HG03565 (cell line): ENCODE results near the gene GAB1.

Experiments used
- ATAC-seq: cut with Tn5 transposase; IDR thresholded peaks from one replicate; pipeline ENCODE4 v1.9.1; 2021; ENCODE audit warnings: mild to moderate bottlenecking, moderate library complexity; ENCODE audit not compliant: unreplicated experiment

GAB1 gene

DNA sequence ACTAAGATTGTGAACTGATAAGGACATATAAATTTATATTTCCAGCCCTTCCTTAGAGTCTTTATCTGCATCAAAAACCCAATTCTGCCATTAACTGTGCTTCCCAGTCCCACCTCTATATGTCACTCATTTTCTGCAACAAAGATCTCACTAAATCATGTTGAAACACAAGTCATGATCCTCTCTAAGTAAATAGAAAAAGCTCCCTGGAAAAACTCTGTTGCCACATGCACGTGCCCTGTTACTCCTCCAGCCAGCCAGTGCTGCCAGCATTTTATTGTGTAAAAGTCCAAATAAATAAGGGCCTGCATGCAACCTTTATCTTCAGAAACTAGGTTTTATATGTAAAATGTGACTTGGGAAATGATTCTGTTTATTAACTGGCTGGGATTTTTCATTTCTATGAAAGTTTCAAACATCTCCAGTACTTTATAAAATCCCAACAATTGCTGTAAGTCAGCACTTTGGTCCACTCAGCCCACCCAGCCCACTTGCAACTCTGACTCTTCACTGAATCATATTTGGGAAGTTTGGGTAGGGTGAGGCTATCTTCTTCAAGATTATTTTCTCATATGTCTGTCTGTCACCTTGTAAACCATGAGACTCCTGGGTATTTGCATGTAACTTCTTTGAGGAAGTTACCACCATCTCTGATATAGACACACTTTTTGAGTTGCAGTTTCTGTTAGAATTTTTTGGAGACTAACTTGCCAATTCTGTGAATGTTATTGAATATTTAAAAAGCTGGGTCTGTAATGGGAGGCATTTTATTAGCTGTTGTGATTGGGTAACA lies 136.9 kb downstream of the GAB1 start:
- peak; percentile 69 for ATAC-seq

DNA sequence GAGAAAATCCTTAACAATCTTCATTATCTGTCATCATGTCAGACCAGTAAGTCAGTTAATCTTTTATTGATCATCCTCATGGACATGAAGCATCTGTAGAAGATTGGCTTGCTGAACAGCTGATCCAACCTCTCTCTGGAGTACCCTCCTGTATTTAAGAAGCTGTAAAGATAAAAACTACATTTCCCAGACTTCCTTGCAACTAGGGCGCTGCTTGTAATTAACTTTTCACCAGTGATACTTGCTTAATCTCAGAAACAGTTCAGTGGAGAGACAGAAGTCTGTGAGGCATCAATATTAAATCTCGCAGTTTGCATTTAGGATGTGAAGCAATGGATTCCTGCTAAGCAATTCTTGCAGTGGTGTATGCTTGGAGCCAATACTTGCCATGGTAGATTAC lies 140.8 kb downstream of the GAB1 start:
- ATAC-seq, result no peak

DNA sequence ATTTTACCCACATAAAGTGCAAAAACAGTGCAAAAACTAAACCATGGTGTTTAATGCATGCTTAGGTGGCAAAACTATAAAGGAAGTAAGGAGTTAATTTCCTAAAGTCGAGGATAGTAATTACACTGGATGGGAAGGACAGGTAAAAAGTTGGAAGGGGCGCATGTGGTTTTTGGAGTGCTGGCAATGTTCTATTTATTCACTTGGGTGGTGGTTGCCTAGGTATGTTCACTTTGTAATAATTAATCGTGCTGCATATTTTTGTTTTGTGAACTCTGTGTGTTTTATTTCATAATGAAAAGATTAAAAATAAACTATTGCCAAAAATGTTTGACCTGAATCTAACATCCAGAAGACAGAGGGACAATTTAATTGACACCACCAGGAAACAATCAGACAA lies 144.7 kb downstream of the GAB1 start:
- no peak for ATAC-seq

DNA sequence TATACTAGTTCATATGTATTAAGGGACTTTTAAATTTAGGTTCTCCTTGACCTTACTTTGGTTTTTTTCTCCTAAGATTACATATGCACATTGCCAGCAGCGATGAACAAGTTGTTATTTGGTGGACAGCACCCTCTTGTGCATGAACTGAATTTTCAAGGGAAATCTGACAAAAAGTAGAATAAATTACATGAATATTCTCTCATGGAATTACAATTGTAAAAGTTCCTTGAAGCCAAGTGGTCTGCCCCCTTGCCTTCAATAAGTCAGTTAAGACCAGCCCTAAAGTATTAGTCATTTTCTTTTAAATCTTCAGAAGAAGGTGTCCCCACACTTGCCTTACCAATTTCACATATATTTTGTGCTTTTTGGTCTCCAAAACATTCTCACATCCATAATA lies 146.2 kb downstream of the GAB1 start:
- ATAC-seq, result peak; percentile 79

DNA sequence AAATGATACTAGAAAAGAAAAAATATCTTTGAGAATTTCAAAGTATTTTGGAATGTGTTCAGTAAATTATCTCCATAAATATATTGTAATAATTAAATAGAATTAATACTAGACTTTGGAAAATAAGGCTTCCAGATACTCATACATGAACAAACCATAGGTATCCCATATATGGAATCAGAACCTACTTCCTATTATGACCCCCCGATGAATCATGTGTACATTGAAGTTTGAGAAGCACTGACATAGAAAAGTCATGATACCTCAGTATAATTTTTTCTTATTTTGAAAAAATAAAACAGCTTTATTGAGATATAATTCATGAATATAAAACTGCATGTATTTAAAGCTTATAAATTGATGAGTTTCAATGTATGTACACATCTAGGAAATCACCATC lies 149.6 kb downstream of the GAB1 start:
- no peak for ATAC-seq

DNA sequence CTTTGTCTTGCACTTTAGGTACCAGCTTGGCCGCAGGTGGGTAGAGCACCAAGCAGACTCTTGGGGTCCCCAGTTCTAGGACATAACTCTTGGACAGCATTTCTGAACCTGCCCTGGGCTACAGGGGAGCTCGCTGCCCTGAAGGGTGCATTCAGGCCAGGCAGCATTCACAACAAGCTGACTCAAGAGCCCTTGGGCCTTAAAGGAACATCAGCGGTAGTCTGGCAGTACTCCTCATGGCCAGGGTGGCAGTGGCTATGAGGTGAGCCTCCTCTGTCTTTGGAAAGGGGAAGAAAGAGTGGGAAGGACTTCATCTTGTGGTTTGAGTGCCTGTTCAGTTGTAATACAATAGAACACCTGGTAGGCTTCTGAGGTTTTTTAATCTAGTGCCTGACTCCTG lies 152.0 kb downstream of the GAB1 start:
- no peak for ATAC-seq

DNA sequence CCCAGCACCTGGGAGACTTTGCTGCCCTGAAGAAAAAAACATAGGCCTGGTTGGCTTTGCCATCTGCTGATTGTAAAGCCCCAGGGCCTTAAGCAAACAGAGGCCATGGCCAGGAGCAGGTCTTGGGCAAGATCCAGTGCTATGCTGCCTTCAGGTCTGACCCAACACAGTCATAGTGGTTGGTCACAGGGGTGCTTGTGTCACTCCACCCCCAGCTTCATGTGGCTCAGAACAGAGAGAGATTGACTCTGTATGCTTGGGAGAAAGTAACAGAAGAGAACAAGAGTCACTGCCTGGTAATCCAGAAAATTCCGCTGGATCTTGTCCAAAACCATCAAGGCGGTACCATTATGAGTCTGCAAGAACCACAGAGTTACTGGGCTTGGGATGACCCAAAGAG lies 152.4 kb downstream of the GAB1 start:
- ATAC-seq, result no peak

DNA sequence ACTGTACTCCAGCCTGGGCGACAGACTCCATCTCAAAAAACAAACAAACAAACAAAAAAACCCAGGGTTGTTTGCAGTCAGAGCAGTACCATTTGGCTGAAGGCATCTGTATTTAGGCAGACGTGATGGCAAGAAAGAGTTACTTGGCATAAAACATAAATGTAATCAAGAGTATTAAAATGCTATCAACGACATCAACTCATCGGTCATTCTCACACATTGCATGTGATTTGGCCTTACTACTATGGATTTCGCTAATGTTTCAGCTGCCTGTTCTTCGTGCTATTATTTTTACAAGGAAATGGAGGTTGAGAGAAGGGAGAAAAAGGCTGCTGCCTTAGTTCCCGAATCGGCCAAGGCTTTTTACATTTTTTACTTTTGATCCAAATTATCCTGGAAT lies 161.3 kb downstream of the GAB1 start:
- ATAC-seq, result no peak

DNA sequence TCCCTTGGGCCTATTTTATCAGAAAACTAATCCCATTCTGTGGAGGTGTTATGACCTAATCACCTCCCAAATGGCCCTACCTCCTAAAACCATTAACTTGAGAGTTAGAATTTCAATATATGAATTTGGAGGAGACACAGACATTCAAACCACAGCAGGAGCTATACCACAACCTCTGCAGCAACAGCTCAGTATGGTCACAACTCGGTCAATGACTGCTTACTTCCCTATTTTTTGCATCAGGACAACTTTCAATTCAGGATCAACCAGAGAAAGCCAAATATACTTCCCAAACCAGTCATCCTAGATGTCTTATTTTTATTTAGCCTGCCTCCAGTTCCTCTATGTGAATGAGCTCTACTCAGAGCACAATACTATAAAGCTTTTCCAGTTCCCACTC lies 165.6 kb downstream of the GAB1 start:
- no peak for ATAC-seq

DNA sequence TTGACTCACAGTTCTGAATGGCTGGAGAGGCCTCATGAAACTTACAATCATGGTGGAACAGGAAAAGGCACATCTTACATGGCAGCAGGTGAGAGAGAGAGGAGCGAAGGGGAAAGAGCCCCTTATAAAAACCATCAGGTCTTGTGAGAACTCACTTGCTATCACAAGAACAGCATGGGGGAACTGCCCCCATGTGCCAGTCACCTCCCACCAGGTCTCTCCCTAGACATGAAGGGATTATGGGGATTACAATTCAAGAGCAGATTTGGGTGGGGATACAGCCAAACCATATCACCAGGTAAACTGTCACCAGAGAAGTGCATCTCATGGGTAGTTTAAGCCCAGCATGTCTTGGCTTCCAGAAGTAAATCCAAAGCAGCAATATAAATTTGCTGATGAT lies 169.4 kb downstream of the GAB1 start:
- no peak for ATAC-seq

DNA sequence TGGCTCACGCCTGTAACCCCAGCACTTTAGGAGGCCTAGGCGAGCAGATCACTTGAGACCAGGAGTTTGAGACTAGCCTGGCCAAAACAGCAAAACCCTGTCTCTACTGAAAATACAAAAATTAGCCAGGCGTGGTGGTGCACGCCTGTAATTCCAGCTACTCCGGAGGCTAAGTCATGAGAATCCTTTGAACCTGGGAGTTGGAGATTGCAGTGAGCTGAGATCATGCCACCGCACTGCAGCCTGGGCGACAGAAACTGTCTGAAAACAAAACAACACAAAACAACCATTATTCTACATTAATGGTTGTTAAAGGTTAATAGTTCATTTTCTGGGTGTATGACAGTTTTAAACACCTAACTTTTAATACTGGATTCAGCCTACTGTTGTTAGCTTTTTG lies 175.2 kb downstream of the GAB1 start:
- ATAC-seq, result no peak

DNA sequence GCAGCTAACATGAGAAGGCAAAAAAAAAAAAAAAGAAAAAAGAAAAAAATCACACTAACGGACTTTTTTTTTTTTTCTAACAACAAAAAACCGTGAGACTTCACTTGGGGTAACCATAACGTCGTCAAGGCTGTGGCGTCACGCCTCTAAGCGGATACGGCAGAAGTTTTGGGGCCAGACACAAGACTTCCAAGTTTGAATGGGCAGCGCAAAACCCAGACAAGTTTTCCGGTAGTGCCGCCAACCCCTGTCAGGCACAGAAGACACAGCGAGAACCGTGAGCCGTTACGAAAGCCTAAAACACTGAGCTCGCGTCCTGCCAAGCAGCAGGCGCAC lies 176.3 kb downstream of the GAB1 start:
- peak; percentile 33 for ATAC-seq

DNA sequence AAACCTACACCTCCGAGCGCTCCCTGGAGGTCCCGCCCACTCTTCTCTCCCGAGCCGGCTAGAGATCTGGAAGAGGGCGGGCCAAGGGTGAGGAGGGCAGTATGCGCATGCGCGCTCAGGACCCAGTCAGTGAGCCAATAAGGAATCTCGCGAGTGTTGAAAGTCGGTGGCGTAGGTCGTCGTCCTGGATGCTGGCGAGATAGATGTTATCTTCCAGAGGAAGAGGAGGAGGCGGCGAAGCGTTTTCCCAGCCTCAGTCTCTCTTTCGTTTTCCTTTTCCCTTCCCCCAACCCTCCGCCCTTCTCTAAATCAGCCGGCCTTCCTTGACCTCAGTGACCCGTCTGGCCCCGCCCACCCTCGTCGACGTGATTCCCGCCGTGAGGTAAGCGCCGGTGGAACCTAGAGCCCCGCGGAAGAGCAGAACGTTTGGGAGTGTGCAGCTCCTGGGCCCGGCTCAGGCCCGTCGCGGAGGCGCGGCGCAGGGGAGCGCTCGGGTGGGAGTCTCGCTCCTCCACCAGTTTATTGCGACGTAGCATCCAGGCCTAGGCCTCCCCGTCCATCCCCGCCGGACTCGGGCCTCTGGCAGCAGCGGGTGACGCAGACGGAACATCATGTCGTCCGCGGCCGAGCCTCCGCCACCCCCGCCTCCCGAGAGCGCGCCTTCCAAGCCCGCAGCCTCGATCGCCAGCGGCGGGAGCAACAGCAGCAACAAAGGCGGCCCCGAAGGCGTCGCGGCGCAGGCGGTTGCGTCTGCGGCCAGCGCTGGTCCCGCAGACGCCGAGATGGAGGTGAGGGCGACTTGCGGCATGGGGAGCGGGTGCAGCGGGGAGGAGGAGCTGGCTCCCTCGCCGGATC lies 176.9 kb downstream of the GAB1 start, which contains the start of gene SMARCA5:
Gene SMARCA5, plus strand, starts transcription at position 389 of the 855 bp plus-strand sequence. Its CDS starts 223 bp downstream, at position 612.
- ATAC-seq, result peak; percentile 75

DNA sequence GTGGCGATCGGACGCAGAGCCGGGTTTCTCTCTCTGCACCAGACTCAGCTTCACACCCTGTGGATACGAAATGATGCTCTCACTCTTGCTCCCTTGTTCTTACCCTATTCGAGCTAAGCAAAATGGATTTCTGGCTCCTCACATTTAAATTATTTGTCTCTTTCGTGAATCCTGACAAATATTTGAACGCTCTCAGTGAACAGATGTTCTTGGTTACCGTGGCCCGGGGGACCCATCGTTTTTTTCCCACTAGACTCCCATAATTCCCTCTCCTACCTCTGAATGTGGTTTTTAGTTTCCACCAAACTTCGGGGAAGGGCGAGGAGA lies 177.5 kb downstream of the GAB1 start:
- no peak for ATAC-seq

DNA sequence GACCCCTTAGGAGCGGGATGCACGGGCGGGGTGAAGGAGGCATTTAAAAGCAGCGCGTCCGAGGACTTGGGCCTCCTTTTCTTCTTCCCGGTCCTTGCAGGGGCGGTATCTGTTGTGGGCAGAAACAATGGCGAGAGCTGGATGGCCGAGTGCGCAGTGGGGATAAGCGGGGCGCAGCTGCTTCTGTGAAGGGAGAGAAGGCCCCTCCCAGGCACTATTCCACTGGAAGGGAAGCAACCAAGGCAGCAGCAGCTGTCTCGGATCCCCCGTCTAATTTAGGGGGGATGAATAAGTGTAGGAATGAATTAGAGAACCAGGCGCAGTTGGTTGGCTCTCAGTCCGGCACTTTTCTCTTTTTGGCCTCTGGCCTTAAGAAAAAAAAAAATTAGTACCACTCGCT lies 177.8 kb downstream of the GAB1 start:
- ATAC-seq, result no peak

DNA sequence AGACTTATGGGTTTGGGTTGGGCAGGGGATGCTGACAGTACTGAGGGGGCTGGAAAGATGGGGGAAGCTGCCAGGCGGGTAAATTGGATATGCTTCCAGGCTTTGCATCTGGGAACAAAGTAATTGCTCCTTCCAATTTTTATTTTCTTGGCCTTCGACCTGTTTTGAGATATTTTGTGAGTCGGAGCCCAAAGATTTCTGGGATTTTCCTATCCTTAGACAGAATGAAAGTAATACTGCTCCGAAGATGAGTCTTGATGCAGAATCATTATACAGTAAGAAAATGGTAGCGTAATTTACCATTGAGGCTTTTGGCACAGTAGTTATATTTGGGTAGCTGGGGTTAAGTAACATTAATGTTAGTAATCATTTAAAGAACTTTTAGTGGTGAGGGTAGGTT lies 178.2 kb downstream of the GAB1 start:
- no peak for ATAC-seq

DNA sequence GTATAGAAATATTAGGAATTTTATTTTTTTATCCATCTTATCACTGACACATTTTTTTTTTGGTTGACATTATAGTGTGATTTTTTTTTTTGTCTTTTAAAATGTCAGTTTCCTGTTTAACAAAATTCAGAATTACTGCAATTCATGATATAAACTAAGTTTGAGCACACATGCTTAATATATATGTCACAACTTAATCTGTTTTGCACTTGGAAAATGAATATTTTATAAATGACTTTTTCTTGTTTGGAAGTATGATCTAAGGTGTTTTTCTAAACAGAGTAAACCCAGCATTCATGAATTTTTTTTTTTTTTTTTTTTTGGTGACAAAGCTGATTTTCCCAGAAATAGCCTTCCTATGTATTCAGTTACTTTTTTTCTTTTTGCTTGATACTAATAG lies 179.2 kb downstream of the GAB1 start:
- no peak for ATAC-seq

DNA sequence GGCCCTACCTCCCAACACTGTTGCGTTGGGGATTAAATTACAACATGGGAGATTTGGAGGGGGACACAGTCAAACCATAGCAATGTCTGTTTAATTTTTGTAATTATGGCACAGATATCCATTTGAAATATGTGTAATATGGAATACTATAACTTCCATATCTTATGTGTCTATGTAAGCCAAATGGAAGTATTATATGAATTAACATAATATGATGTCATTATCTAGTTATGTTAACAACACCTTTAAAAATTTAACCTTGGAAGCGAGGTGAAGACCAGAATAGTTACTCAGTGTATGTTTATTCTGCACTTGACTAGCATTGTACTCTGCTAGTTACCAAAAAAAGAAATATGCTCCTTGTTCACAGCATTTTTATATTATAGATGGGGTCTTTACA lies 181.1 kb downstream of the GAB1 start:
- no peak for ATAC-seq
